Astrocyte of the spinal cord (primary cell): ENCODE measurements around the gene PANK3.
"Not testable (repeated sequence)": the region's sequence is repeated elsewhere in the genome, so short reads cannot be mapped to it uniquely, and the experiment has no call there.

ENCODE experiments used
- DNase-seq: peaks from one replicate; pipeline ENCODE4 v3.0.0; 2011; ENCODE audit warnings: low read depth, low spot score
- H3K4me3 ChIP-seq: 2 replicates; pipeline ENCODE4 v1.5.1; 2011; ENCODE audit warnings: low read depth, mild to moderate bottlenecking, low read length, moderate library complexity
- in situ Hi-C: cut with HindIII; loops from 2 replicates; pipeline ENCODE4 v1.10.0; 2017; ENCODE audit warnings: low sequenced_read_pairs
- TF ChIP-seq, protein P1 (sequence below): IDR thresholded peaks from 2 replicates; pipeline ENCODE4 v1.5.1; 2012; ENCODE audit warnings: low read depth, mild to moderate bottlenecking, low read length, inconsistent platforms

PANK3 gene

DNA sequence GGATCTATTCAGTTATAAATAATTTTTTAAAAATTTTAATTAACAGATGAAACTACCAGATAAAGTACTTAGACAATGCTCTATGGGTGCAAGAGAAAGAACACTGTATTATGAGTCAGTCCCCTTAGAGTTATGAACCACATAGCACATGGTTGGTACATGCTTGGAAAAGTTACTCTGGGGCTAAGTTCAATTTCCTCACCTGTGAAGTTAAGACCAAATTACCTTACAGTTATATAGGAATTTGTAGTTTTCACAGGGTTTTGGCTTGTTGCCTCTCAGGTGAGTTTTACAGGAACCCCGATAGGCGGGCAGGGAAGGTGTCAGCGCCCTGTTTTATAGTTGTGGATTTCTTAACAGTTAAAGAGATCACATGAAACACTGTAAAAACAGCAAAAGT lies 1.2 kb downstream of the PANK3 start:
- peak overlapping the region; percentile 99 for H3K4me3 ChIP-seq
- TF ChIP-seq, protein P1, sequence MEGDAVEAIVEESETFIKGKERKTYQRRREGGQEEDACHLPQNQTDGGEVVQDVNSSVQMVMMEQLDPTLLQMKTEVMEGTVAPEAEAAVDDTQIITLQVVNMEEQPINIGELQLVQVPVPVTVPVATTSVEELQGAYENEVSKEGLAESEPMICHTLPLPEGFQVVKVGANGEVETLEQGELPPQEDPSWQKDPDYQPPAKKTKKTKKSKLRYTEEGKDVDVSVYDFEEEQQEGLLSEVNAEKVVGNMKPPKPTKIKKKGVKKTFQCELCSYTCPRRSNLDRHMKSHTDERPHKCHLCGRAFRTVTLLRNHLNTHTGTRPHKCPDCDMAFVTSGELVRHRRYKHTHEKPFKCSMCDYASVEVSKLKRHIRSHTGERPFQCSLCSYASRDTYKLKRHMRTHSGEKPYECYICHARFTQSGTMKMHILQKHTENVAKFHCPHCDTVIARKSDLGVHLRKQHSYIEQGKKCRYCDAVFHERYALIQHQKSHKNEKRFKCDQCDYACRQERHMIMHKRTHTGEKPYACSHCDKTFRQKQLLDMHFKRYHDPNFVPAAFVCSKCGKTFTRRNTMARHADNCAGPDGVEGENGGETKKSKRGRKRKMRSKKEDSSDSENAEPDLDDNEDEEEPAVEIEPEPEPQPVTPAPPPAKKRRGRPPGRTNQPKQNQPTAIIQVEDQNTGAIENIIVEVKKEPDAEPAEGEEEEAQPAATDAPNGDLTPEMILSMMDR, result no peak
- in situ Hi-C loops, result no loop called here
- peak; percentile 22 for DNase-seq

DNA sequence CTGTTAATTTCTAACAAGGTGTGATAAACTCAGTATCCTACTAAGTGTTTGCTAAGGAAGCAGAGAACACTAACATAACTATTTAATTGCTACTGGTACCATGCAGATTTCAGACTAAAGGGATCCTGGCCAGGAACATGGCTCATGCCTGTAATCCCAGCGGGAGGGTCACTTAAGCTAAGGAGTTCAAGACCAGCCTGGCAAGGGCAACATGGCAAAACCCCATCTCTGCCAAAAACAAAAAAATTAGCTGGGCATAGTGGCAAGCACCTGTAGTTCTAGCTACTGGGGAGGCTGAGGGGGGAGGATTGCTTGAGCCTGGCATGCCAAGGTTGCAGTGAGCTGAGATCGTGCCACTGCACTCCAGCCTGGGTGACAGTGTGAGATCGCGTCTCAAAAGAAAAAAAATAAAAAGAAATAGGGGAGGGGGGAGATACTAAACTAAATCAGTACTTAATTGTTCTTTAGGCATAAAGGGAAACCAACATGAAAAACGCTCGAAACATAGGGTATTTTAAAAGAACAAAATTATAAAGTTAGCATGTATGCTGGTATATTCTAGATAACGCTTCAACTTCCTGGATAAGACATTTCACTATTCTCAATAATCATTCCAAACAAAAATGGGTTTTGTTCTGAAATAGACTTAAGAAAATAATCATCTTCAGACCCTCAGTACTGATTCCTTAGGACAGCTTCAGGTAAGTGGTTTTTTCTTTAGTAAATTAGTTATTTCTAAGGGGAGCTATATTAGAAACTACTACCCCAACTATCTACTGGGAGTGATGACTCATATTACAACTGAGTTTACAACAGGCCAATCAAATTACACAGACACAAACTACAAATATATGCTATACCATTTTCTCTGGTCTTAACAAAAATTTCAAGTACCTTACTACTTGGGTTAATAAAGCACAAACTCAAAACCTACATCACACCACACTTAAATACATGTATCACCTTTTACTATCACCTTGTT lies 3.5 kb downstream of the PANK3 start:
- TF ChIP-seq, protein P1, result no peak
- in situ Hi-C loops, result no loop called here
- no peak for DNase-seq
- no peak overlapping the region for H3K4me3 ChIP-seq

DNA sequence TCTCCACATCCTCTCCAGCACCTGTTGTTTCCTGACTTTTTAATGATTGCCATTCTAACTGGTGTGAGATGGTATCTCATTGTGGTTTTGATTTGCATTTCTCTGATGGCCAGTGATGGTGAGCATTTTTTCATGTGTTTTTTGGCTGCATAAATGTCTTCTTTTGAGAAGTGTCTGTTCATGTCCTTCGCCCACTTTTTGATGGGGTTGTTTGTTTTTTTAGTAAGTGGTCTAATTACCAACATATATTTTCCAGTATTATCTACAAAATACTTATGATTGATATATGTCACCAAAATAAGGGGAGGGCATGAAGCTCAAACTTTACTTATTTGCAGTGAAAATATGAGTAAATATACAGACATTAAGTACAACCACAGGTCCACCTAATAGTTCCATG lies 5.0 kb downstream of the PANK3 start:
- H3K4me3 ChIP-seq, in situ Hi-C loops, DNase-seq: not testable (repeated sequence)

DNA sequence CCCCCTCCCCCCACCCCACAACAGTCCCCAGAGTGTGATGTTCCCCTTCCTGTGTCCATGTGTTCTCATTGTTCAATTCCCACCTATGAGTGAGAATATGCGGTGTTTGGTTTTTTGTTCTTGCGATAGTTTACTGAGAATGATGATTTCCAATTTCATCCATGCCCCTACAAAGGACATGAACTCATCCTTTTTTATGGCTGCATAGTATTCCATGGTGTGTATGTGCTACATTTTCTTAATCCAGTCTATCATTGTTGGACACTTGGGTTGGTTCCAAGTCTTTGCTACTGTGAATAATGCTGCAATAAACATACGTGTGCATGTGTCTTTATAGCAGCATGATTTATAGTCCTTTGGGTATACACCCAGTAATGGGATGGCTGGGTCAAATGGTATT lies 5.5 kb downstream of the PANK3 start:
- H3K4me3 ChIP-seq, DNase-seq, in situ Hi-C loops: not testable (repeated sequence)

DNA sequence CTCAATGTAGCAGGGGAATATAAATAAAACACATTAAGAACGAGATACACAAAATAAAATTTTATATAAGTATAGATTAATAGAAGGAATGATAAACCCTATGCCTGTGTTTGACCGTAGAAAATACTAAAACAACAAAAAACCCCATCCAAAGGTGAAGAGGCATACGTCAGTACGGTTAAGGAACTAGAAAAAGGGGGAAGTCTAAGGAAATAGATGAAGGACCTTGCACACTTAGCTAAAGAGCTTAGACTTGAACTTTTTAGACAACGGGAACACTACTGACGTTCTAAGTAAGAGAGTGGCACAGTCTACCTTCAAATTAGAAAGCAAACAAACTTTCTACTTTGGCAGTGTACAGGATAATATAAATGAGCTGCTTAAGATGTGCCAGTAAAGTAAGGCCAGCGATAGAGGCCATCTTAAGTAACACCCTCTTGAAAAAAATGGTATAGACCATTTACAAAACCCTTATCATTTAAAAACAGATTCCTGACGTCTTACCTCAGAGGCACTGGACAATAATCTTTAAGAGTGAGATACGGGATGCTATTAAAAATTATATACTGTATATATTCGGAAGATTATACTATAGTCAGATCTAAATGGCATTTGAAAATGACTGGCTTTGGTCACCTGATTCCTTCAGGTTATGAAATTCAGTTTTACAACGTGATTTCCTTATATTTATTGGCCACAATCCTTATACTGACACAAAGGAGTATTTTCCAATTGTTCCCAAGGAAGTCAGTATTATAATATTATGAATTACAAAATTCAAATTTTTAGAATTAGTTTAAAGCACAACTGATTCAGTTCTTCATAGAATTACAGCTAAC lies 8.5 kb downstream of the PANK3 start:
- in situ Hi-C loops, result no loop called here
- H3K4me3 ChIP-seq, result no peak overlapping the region
- TF ChIP-seq, protein P1, result no peak
- no peak for DNase-seq

DNA sequence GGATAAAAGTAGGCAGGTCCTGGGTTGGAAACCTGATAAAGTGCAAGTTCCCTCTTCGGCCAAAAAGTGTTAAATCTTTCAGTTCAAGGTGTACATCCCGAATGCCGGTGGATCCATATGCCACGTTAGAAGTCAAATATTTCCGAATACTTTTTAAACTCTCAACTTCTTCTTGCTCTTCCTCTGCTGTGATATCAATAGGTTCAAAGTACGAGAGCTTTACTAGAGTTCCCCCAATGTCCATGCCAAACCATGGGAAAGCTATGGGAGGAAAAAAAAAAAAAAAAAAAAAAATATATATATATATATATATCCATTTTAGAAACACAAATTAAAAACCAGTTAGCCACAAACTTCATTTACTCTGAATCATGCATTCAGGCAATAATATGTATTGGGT lies 10.4 kb downstream of the PANK3 start:
- in situ Hi-C loops, result no loop called here
- H3K4me3 ChIP-seq, result no peak overlapping the region
- TF ChIP-seq, protein P1, result no peak
- DNase-seq, result no peak

DNA sequence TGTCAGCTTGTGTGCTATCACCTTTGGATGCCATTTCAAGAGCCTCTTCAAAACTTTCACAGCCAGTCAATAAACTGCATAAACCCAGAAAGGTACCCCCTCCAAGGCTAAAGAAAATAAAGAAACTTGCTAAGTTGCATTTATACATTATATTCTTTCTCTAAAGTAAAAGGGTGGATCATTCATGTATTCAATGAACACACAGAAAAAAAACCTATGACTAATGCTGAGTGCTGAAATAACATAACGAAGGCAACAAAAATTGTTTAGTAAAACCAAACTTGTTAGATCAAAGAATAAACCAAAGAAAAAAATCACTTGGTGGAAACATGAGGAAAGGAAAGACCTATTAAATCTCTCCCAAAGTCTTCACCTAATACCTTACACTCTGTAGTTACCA lies 15.2 kb downstream of the PANK3 start:
- TF ChIP-seq, protein P1, result no peak
- no peak for DNase-seq
- in situ Hi-C loops, result no loop called here
- no peak overlapping the region for H3K4me3 ChIP-seq
